HepG2 (cell line): Measurements from ENCODE around the gene TCFL5.

ENCODE experiments used
- ATF3 ChIP-seq: sonication (generic); formaldehyde crosslinking; IDR thresholded peaks from 2 replicates; pipeline ENCODE4 v1.4.0; 2020; ENCODE audit warnings: missing genetic modification reagents
- CTCF ChIP-seq: sonication (generic); formaldehyde crosslinking; IDR thresholded peaks from 2 replicates; pipeline ENCODE4 v1.5.0; 2020; ENCODE audit warnings: mild to moderate bottlenecking, missing genetic modification reagents, moderate library complexity
- DMTF1 ChIP-seq: sonication (generic); formaldehyde crosslinking; IDR thresholded peaks from 2 replicates; pipeline ENCODE4 v1.4.0; 2020; ENCODE audit warnings: mild to moderate bottlenecking, missing genetic modification reagents
- DNMT1 ChIP-seq: sonication (generic); formaldehyde crosslinking; IDR thresholded peaks from 2 replicates; pipeline ENCODE4 v1.5.1; 2020; ENCODE audit warnings: mild to moderate bottlenecking, missing genetic modification reagents
- EP300 ChIP-seq, 3 experiments: sonication (generic) in 1 of 3; formaldehyde crosslinking in 1 of 3; IDR thresholded peaks; 2 replicates each; pipeline versions ENCODE4 v1.5.1 to v1.6.1; 2011 to 2020; ENCODE audit warnings: low read depth in 2 of 3, low read length in 2 of 3, borderline replicate concordance in 1 of 3, improper control_type of control experiment in 1 of 3, mild to moderate bottlenecking in 1 of 3, missing genetic modification reagents in 1 of 3, moderate library complexity in 1 of 3
- KAT8 ChIP-seq: IDR thresholded peaks from 2 replicates; pipeline ENCODE4 v1.6.1; 2016; ENCODE audit warnings: missing genetic modification reagents, missing compliant biosample characterization
- KLF12 ChIP-seq: sonication (generic); formaldehyde crosslinking; IDR thresholded peaks from 2 replicates; pipeline ENCODE4 v1.4.0; 2020; ENCODE audit warnings: missing genetic modification reagents, borderline replicate concordance
- MZF1 ChIP-seq: sonication (generic); formaldehyde crosslinking; IDR thresholded peaks from 2 replicates; pipeline ENCODE4 v1.8.1; 2023; ENCODE audit warnings: mild to moderate bottlenecking, missing genetic modification reagents, borderline replicate concordance
- TBX3 ChIP-seq: fragments of 450-650 bp; IDR thresholded peaks from 2 replicates; pipeline ENCODE4 v1.6.1; 2017; ENCODE audit warnings: antibody characterized with exemption, mild to moderate bottlenecking, inconsistent platforms, borderline replicate concordance
- ZNF121 ChIP-seq: sonication (generic); formaldehyde crosslinking; IDR thresholded peaks from 2 replicates; pipeline ENCODE4 v1.5.0; 2020; ENCODE audit warnings: mild to moderate bottlenecking, missing genetic modification reagents
- ZNF354B ChIP-seq: sonication (generic); formaldehyde crosslinking; IDR thresholded peaks from 2 replicates; pipeline ENCODE4 v1.8.0; 2022; ENCODE audit warnings: mild to moderate bottlenecking, missing genetic modification reagents

- no peak for TF ChIP-seq DMTF1 (CRISPR knock-in tag)
- no peak for TF ChIP-seq KAT8
- TF ChIP-seq CTCF (CRISPR knock-in tag) = no peak
- TF ChIP-seq EP300 (IDR thresholded peaks at IDR 0.05; ENCODE audit: low read depth in 2 of 2, low read length in 2 of 2) = no peak
- no peak for TF ChIP-seq EP300 (CRISPR knock-in tag; IDR thresholded peaks at IDR 0.05; ENCODE audit: borderline replicate concordance)
- no peak for TF ChIP-seq ATF3 (CRISPR knock-in tag)
- no peak for TF ChIP-seq ZNF121 (CRISPR knock-in tag)
- TF ChIP-seq DNMT1 (CRISPR knock-in tag) = 0 out of 2 replicates have a peak, but pooled peaks have one; percentile 51
- no peak for TF ChIP-seq KLF12 (CRISPR knock-in tag)
- no peak for TF ChIP-seq MZF1 (CRISPR knock-in tag)
- no peak; the same call in 1 of the 2 replicates for TF ChIP-seq ZNF354B (CRISPR knock-in tag)
- no peak for TF ChIP-seq TBX3
Observed at GRCh38 chr20:62900692-62901584, 39.3 kb upstream of the TCFL5 start.
